HG03108 (cell line): ENCODE results near the gene PNLIPRP1.

Source experiments
- ATAC-seq: cut with Tn5 transposase; IDR thresholded peaks from one replicate; pipeline ENCODE4 v1.9.1; 2021; ENCODE audit warnings: moderate library complexity; ENCODE audit not compliant: unreplicated experiment

Gene PNLIPRP1

GRCh38 chr10:116598329-116598728, 7.6 kb downstream of the PNLIPRP1 start:
- no peak for ATAC-seq

- ATAC-seq: no peak
Measured at GRCh38 chr10:116599991-116600390, 9.2 kb downstream of the PNLIPRP1 start.

- ATAC-seq: no peak
Measured at GRCh38 chr10:116602648-116603400, 12.1 kb downstream of the PNLIPRP1 start.

GRCh38 chr10:116606061-116606483, 15.3 kb downstream of the PNLIPRP1 start:
- no peak for ATAC-seq

- no peak for ATAC-seq
Measured at GRCh38 chr10:116607336-116607735, 16.6 kb downstream of the PNLIPRP1 start.

- no peak for ATAC-seq
Measured at GRCh38 chr10:116608686-116609594, 18.2 kb downstream of the PNLIPRP1 start.

GRCh38 chr10:116610443-116611152, 19.8 kb downstream of the PNLIPRP1 start:
- ATAC-seq: no peak

GRCh38 chr10:116611153-116611545, 20.4 kb downstream of the PNLIPRP1 start:
- no peak for ATAC-seq

- ATAC-seq: no peak
Measured at GRCh38 chr10:116612107-116612769, 21.5 kb downstream of the PNLIPRP1 start.

- ATAC-seq: no peak
Measured at GRCh38 chr10:116613471-116613870, 22.7 kb downstream of the PNLIPRP1 start.

- ATAC-seq: no peak
Measured at GRCh38 chr10:116614796-116615195, 24.0 kb downstream of the PNLIPRP1 start.

- ATAC-seq: no peak
Measured at GRCh38 chr10:116615199-116615776, 24.5 kb downstream of the PNLIPRP1 start.

GRCh38 chr10:116620423-116621400, 30.0 kb downstream of the PNLIPRP1 start, which contains the start of gene PNLIPRP2:
Gene PNLIPRP2, plus strand, starts transcription at chr10:116620953.
- no peak for ATAC-seq

- no peak for ATAC-seq
Measured at GRCh38 chr10:116621476-116621875, 30.7 kb downstream of the PNLIPRP1 start.

- no peak for ATAC-seq
Measured at GRCh38 chr10:116621934-116622655, 31.3 kb downstream of the PNLIPRP1 start.

- no peak for ATAC-seq
Measured at GRCh38 chr10:116625845-116626244, 35.1 kb downstream of the PNLIPRP1 start.

- no peak for ATAC-seq
Measured at GRCh38 chr10:116626815-116627214, 36.1 kb downstream of the PNLIPRP1 start.

- ATAC-seq: no peak
Measured at GRCh38 chr10:116627386-116627933, 36.7 kb downstream of the PNLIPRP1 start.
